ENCODE data around the gene NTRK2.

DNA sequence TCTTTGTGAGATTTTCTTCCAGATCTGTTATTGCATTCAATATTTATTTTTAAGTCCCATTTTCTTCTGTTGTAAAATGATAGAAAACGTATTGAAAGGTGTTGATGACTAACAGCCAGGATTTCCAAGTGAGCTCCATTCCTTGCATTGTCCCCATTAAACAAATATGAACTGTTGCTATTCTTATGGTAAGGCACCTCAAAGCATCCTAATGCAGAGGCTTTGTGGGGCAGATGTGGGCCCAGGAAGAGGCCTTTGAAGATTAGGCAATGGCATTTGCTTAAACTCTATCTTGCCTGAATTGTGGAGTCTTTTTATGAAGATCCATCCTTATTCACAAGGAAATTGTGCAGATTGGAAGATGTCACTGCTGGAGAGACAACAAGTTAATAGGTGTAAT, 38.9 kb downstream of the NTRK2 start:
- TF ChIP-seq ELF4 (IDR thresholded peaks at IDR 0.05) (no peak), FOXA1 (IDR thresholded peaks at IDR 0.05) (no peak), BHLHE40 (IDR thresholded peaks at IDR 0.05; ENCODE audit: borderline replicate concordance) (no peak), HDGF (IDR thresholded peaks at IDR 0.05; ENCODE audit: borderline replicate concordance) (no peak), SUZ12 (IDR thresholded peaks at IDR 0.05) (no peak), FOXK2 (IDR thresholded peaks at IDR 0.05) (no peak), FOXM1 (IDR thresholded peaks at IDR 0.05; ENCODE audit: borderline replicate concordance) (no peak), ARNT (IDR thresholded peaks at IDR 0.05) (no peak), LEF1 (IDR thresholded peaks at IDR 0.05; ENCODE audit: borderline replicate concordance) (no peak), CTBP1 (IDR thresholded peaks at IDR 0.05; ENCODE audit: borderline replicate concordance) (no peak), L3MBTL2 (conservative IDR thresholded peaks at IDR 0.05) (no peak), NFRKB (IDR thresholded peaks at IDR 0.05) (no peak), TARDBP (IDR thresholded peaks at IDR 0.05) (no peak)
- TF ChIP-seq, protein P1, sequence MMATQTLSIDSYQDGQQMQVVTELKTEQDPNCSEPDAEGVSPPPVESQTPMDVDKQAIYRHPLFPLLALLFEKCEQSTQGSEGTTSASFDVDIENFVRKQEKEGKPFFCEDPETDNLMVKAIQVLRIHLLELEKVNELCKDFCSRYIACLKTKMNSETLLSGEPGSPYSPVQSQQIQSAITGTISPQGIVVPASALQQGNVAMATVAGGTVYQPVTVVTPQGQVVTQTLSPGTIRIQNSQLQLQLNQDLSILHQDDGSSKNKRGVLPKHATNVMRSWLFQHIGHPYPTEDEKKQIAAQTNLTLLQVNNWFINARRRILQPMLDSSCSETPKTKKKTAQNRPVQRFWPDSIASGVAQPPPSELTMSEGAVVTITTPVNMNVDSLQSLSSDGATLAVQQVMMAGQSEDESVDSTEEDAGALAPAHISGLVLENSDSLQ (IDR thresholded peaks at IDR 0.05): no peak

Data from HEK293T (cell line).